GM23338 (cell line): ENCODE measurements around the gene ABAT. TPM values are rescaled to one million over a fixed set of nuclear protein-coding genes. Genes with fewer than 3 reads are reported as not detected.

Source experiments
- ATAC-seq: fragments of 200-7000 bp; cut with Tn5 transposase; 3 replicates; pipeline ENCODE4 v1.9.1; 2020
- DNase-seq: peaks from one replicate; pipeline ENCODE4 v3.0.0-alpha.2; 2015; ENCODE audit warnings: low spot score
- H2AFZ ChIP-seq: fragments of 200-600 bp; sonication (generic); 2 replicates; pipeline ENCODE4 v1.8.0; 2016; ENCODE audit warnings: antibody characterized with exemption, mild to moderate bottlenecking, moderate library complexity
- H3F3A ChIP-seq: fragments of 200-600 bp; sonication (generic); replicated peaks from 2 replicates; pipeline ENCODE4 v1.8.0; 2017; ENCODE audit warnings: antibody characterized with exemption, mixed run types, low read depth
- H3K27ac ChIP-seq: fragments of 200-600 bp; sonication (generic); 2 replicates; pipeline ENCODE4 v1.6.1; 2016; ENCODE audit warnings: low read depth
- H3K27me3 ChIP-seq: fragments of 200-600 bp; sonication (generic); 2 replicates; pipeline ENCODE4 v1.8.0; 2016; ENCODE audit warnings: mild to moderate bottlenecking, mixed run types, moderate library complexity; ENCODE audit not compliant: insufficient read depth
- H3K36me3 ChIP-seq: fragments of 200-600 bp; sonication (generic); 2 replicates; pipeline ENCODE4 v1.8.0; 2016; ENCODE audit warnings: mild to moderate bottlenecking; ENCODE audit not compliant: insufficient read depth
- H3K4me1 ChIP-seq: fragments of 200-600 bp; sonication (generic); 2 replicates; pipeline ENCODE4 v1.8.0; 2016; ENCODE audit warnings: mild to moderate bottlenecking, moderate library complexity; ENCODE audit not compliant: insufficient read depth
- H3K4me2 ChIP-seq: fragments of 200-600 bp; sonication (generic); 2 replicates; pipeline ENCODE4 v1.7.1; 2017; ENCODE audit warnings: mixed run types
- H3K4me3 ChIP-seq: fragments of 200-600 bp; sonication (generic); 2 replicates; pipeline ENCODE4 v1.6.1; 2016; ENCODE audit warnings: mixed run types
- H3K79me2 ChIP-seq: fragments of 200-600 bp; sonication (generic); replicated peaks from 2 replicates; pipeline ENCODE4 v1.8.0; 2017; ENCODE audit warnings: mild to moderate bottlenecking; ENCODE audit not compliant: insufficient read depth
- H3K9me2 ChIP-seq: fragments of 200-600 bp; sonication (generic); 2 replicates; pipeline ENCODE4 v1.8.0; 2017; ENCODE audit not compliant: insufficient read depth
- H4K20me1 ChIP-seq: fragments of 200-600 bp; sonication (generic); replicated peaks from 2 replicates; pipeline ENCODE4 v1.8.0; 2017; ENCODE audit warnings: mild to moderate bottlenecking; ENCODE audit not compliant: insufficient read depth
- H3K27ac Mint-ChIP-seq: 2 replicates; pipeline ENCODE4 v1.8.0; 2020; ENCODE audit warnings: inconsistent platforms, mild to moderate bottlenecking, moderate library complexity, mixed read lengths
- H3K27me3 Mint-ChIP-seq: 3 replicates; pipeline ENCODE4 v1.8.0; 2022; ENCODE audit warnings: low read depth, mild to moderate bottlenecking, moderate library complexity, mixed read lengths, inconsistent platforms; ENCODE audit not compliant: insufficient read depth, poor library complexity
- H3K36me3 Mint-ChIP-seq: 3 replicates; pipeline ENCODE4 v1.8.0; 2021; ENCODE audit warnings: low read depth, mild to moderate bottlenecking, inconsistent platforms, moderate library complexity, mixed read lengths
- H3K4me1 Mint-ChIP-seq: 3 replicates; pipeline ENCODE4 v1.8.0; 2020; ENCODE audit warnings: mild to moderate bottlenecking, inconsistent platforms, mixed read lengths
- H3K4me3 Mint-ChIP-seq: 3 replicates; pipeline ENCODE4 v1.8.0; 2021; ENCODE audit warnings: moderate library complexity, mild to moderate bottlenecking, inconsistent platforms, mixed read lengths
- H3K9me3 Mint-ChIP-seq: 3 replicates; pipeline ENCODE4 v1.8.0; 2020; ENCODE audit warnings: moderate library complexity, mild to moderate bottlenecking, inconsistent platforms, mixed read lengths
- CREB1 ChIP-seq: fragments of 250-450 bp; sonication (Bioruptor Pico); IDR thresholded peaks from 2 replicates; pipeline ENCODE4 v1.5.0; 2020; ENCODE audit warnings: low read depth, mild to moderate bottlenecking, moderate library complexity
- CTCF ChIP-seq, 2 experiments: fragments of 200-600 bp in 1 of 2; sonication (generic) in 1 of 2; conservative IDR thresholded peaks; 2 replicates each; pipeline versions ENCODE4 v1.5.1 to v1.6.1; 2016 to 2017; ENCODE audit warnings: antibody characterized with exemption in 2 of 2, low read depth in 2 of 2, mild to moderate bottlenecking in 2 of 2, moderate library complexity in 1 of 2
- ETS1 ChIP-seq: IDR thresholded peaks from 2 replicates; pipeline ENCODE4 v1.6.1; 2016; ENCODE audit warnings: antibody characterized with exemption
- EZH2 ChIP-seq: fragments of 200-600 bp; sonication (generic); IDR thresholded peaks from one replicate; pipeline ENCODE4 v1.8.0; 2017; ENCODE audit warnings: antibody characterized with exemption, mild to moderate bottlenecking, low read depth; ENCODE audit not compliant: unreplicated experiment
- EZH2phosphoT487 ChIP-seq: fragments of 200-600 bp; sonication (generic); IDR thresholded peaks from one replicate; pipeline ENCODE4 v1.8.1; 2018; ENCODE audit warnings: antibody characterized with exemption; ENCODE audit not compliant: unreplicated experiment
- JUNB ChIP-seq: IDR thresholded peaks from one replicate; pipeline ENCODE4 v1.6.1; 2016; ENCODE audit warnings: antibody characterized with exemption; ENCODE audit not compliant: unreplicated experiment
- NANOG ChIP-seq: IDR thresholded peaks from 2 replicates; pipeline ENCODE4 v1.6.1; 2016; ENCODE audit warnings: antibody characterized with exemption, borderline replicate concordance
- POLR2AphosphoS5 ChIP-seq: IDR thresholded peaks from 2 replicates; pipeline ENCODE4 v1.6.1; 2016; ENCODE audit warnings: antibody characterized with exemption, low read depth
- REST ChIP-seq: IDR thresholded peaks from one replicate; pipeline ENCODE4 v1.6.1; 2018; ENCODE audit warnings: antibody characterized with exemption; ENCODE audit not compliant: unreplicated experiment
- STAT1 ChIP-seq: IDR thresholded peaks from one replicate; pipeline ENCODE4 v1.6.1; 2016; ENCODE audit warnings: antibody characterized with exemption; ENCODE audit not compliant: unreplicated experiment
- ZNF114 ChIP-seq: fragments of 250-450 bp; sonication (Bioruptor Pico); IDR thresholded peaks from 2 replicates; pipeline ENCODE4 v1.5.0; 2020; ENCODE audit warnings: mild to moderate bottlenecking, moderate library complexity
- ZNF331 ChIP-seq: fragments of 250-450 bp; sonication (Bioruptor Pico); IDR thresholded peaks from 2 replicates; pipeline ENCODE4 v1.5.0; 2020; ENCODE audit warnings: low read depth, mild to moderate bottlenecking, moderate library complexity
- ZNF462 ChIP-seq: fragments of 250-450 bp; sonication (Bioruptor Pico); IDR thresholded peaks from 2 replicates; pipeline ENCODE4 v1.5.0; 2020; ENCODE audit warnings: mild to moderate bottlenecking, moderate library complexity
- polyA plus RNA-seq: library from polyadenylated mRNA; unstranded; fragments of >200 nt; fragmentation: Nextera tagmentation; extraction: Ambion mirVana; gene quantifications from 2 replicates; pipeline ENCODE4 v1.2.1, GENCODE V29; 2016
- total RNA-seq: library from RNA; depleted of rRNA; stranded (reverse); fragments of >200 nt; shearing (Covaris generic); gene quantifications from 2 replicates; pipeline ENCODE4 v1.2.3, GENCODE V29; 2014

Gene ABAT
- total and polyA plus RNA-seq, 2 experiments from 2014 or later: 4.4 to 8.8 TPM

- no peak for TF ChIP-seq STAT1
- TF ChIP-seq EZH2: no peak
- no peak for TF ChIP-seq ZNF114 (CRISPR knock-in tag)
- TF ChIP-seq NANOG: no peak
- TF ChIP-seq EZH2phosphoT487: no peak
- TF ChIP-seq POLR2AphosphoS5: no peak
Observed at GRCh38 chr16:8777217-8777616, 102.8 kb downstream of the ABAT start (continued).

- Histone ChIP-seq H3K4me1 (peaks cover 3% of the 10 kb centered on the region; the same call in 1 of the 2 replicates), H3K4me3 (no peak overlapping the region), H3K27me3 (no peaks in the 10 kb centered on the region), H3K9me2 (no peaks in the 10 kb centered on the region), H4K20me1 (no peaks in the 10 kb centered on the region), H2AFZ (no peak overlapping the region), H3K36me3 (no peaks in the 10 kb centered on the region), H3K27ac (no peak overlapping the region), H3K79me2 (no peaks in the 10 kb centered on the region), H3F3A (no peaks in the 10 kb centered on the region), H3K4me2 (no peak overlapping the region)
- DNase-seq: no peak
- Mint-ChIP-seq H3K4me3 (no peak overlapping the region), H3K9me3 (no peaks in the 10 kb centered on the region), H3K4me1 (no peaks in the 10 kb centered on the region; the same call in 2 of the 3 replicates), H3K27me3 (peaks cover 3% of the 10 kb centered on the region), H3K27ac (no peak overlapping the region), H3K36me3 (peaks cover 4% of the 10 kb centered on the region; the same call in 2 of the 3 replicates)
- no peak for ATAC-seq
- TF ChIP-seq ETS1: no peak
- TF ChIP-seq EZH2phosphoT487: no peak
- no peak for TF ChIP-seq JUNB
- no peak for TF ChIP-seq CTCF (conservative IDR thresholded peaks at IDR 0.05; ENCODE audit: low read depth in 2 of 2)
- no peak for TF ChIP-seq ZNF114 (CRISPR knock-in tag)
- TF ChIP-seq ZNF462 (CRISPR knock-in tag): no peak
- no peak for TF ChIP-seq POLR2AphosphoS5
- TF ChIP-seq ZNF331 (CRISPR knock-in tag): no peak
- no peak for TF ChIP-seq EZH2
- no peak for TF ChIP-seq NANOG
- TF ChIP-seq STAT1: no peak
- no peak for TF ChIP-seq CREB1 (CRISPR knock-in tag)
- no peak for TF ChIP-seq REST
Observed at GRCh38 chr16:8781797-8782196, 107.4 kb downstream of the ABAT start.
